Measurements from ENCODE around the gene PFKFB3. TPM values are rescaled to one million over a fixed set of nuclear protein-coding genes. Genes with fewer than 3 reads are reported as not detected.

Gene PFKFB3
- total and polyA plus RNA-seq, 2 of the 13 experiments (the other 11 are each of a cell fraction or from before 2014, with no cell fraction given): 1.2 to 13.3 TPM

GRCh38 chr10:6228647-6229046 lies 25.9 kb downstream of the PFKFB3 start:
- Histone ChIP-seq H3K9me3 (ENCODE audit: low read length) (no peaks in the 10 kb centered on the region), H3K79me2 (ENCODE audit: insufficient read depth, low read length) (no peaks in the 10 kb centered on the region), H4K20me1 (ENCODE audit: insufficient read depth, low read length) (no peaks in the 10 kb centered on the region), H3K9ac (ENCODE audit: insufficient read depth, low read depth, low read length) (no peak overlapping the region), H3K4me3 (replicated peaks in 1 of 3; ENCODE audit: insufficient read depth in 1 of 3, low read depth in 2 of 3, low read length in 3 of 3) (no peak overlapping the region), H3K36me3 (replicated peaks in 1 of 2; ENCODE audit: control insufficient read depth in 1 of 2, insufficient read depth in 2 of 2, low read length in 2 of 2) (peaks cover 24 to 70% of the 10 kb centered on the region in 2 experiments), H2AFZ (ENCODE audit: low read length) (no peak overlapping the region), H3K4me2 (ENCODE audit: low read depth, low read length) (no peak overlapping the region), H3K4me1 (ENCODE audit: insufficient read depth, low read length) (no peaks in the 10 kb centered on the region), H3K27me3 (ENCODE audit: control insufficient read depth in 1 of 2, insufficient read depth in 2 of 2, low read length in 2 of 2) (no peaks in the 10 kb centered on the region), H3K27ac (ENCODE audit: extremely low read length, insufficient read depth, low read length) (no peak overlapping the region)
- ChIA-PET POLR2A (no interaction called here), CTCF (ENCODE audit: low intra/inter-chr PET ratio, low total read pairs) (no interaction called here)
- TF ChIP-seq ZKSCAN1 (IDR thresholded peaks at IDR 0.05; ENCODE audit: low read length) (no peak), CBFB (CRISPR knock-in tag; IDR thresholded peaks at IDR 0.05) (no peak), PRMT3 (CRISPR knock-in tag; IDR thresholded peaks at IDR 0.05; ENCODE audit: borderline replicate concordance, low read depth) (no peak), ZNF891 (CRISPR knock-in tag; IDR thresholded peaks at IDR 0.05) (no peak), MTERF4 (CRISPR knock-in tag; IDR thresholded peaks at IDR 0.05) (no peak), FLYWCH1 (CRISPR knock-in tag; IDR thresholded peaks at IDR 0.05) (no peak), ZNF552 (CRISPR knock-in tag; IDR thresholded peaks at IDR 0.05; ENCODE audit: borderline replicate concordance) (no peak)
- FAIRE-seq (no peak), DNase-seq (ENCODE audit: low spot score) (no peak), ATAC-seq (no peak)
- 0% methylated on average over 1 of the region's 5 CpGs for WGBS (ENCODE audit: low lambda C conversion rate)
- in situ Hi-C loops (cut with HindIII; ENCODE audit: extremely low pct_ligation_motif_present, low pct_unique_long_range_greater_than_20kb): no loop called here
- intact Hi-C loops (cut with micrococcal nuclease; ENCODE audit: unreplicated experiment): no loop called here
- BruUV-seq (replicated peaks): no TSS peak

GRCh38 chr10:6229290-6229689 lies 26.6 kb downstream of the PFKFB3 start:
- Histone ChIP-seq H2AFZ (ENCODE audit: low read length) (no peak overlapping the region), H3K27me3 (ENCODE audit: control insufficient read depth in 1 of 2, insufficient read depth in 2 of 2, low read length in 2 of 2) (no peaks in the 10 kb centered on the region), H3K9me3 (ENCODE audit: low read length) (no peaks in the 10 kb centered on the region), H4K20me1 (ENCODE audit: insufficient read depth, low read length) (no peaks in the 10 kb centered on the region), H3K27ac (ENCODE audit: extremely low read length, insufficient read depth, low read length) (no peak overlapping the region), H3K4me1 (ENCODE audit: insufficient read depth, low read length) (no peaks in the 10 kb centered on the region), H3K9ac (ENCODE audit: insufficient read depth, low read depth, low read length) (no peak overlapping the region), H3K36me3 (replicated peaks in 1 of 2; ENCODE audit: control insufficient read depth in 1 of 2, insufficient read depth in 2 of 2, low read length in 2 of 2) (peaks cover 25 to 67% of the 10 kb centered on the region in 2 experiments), H3K4me3 (replicated peaks in 1 of 3; ENCODE audit: insufficient read depth in 1 of 3, low read depth in 2 of 3, low read length in 3 of 3) (no peak overlapping the region), H3K4me2 (ENCODE audit: low read depth, low read length) (no peak overlapping the region), H3K79me2 (ENCODE audit: insufficient read depth, low read length) (no peaks in the 10 kb centered on the region)
- CTCF ChIA-PET (ENCODE audit: low intra/inter-chr PET ratio, low total read pairs): no interaction called here
- no peak for ATAC-seq
- POLR2A ChIA-PET: no interaction called here
- FAIRE-seq: no peak
- in situ Hi-C loops (cut with HindIII; ENCODE audit: extremely low pct_ligation_motif_present, low pct_unique_long_range_greater_than_20kb) (no loop called here), intact Hi-C loops (cut with micrococcal nuclease; ENCODE audit: unreplicated experiment) (no loop called here)
- 100% methylated on average over 3 of the region's 15 CpGs for WGBS (ENCODE audit: low lambda C conversion rate)
- no peak for TF ChIP-seq RCOR2 (CRISPR knock-in tag; IDR thresholded peaks at IDR 0.05)
- TF ChIP-seq AGO1 (IDR thresholded peaks at IDR 0.05; ENCODE audit: low read depth, low read length, poor library complexity, severe bottlenecking): peak; percentile 66
- no peak for DNase-seq (ENCODE audit: low spot score)
- BruUV-seq (replicated peaks): no TSS peak
